Measurements from ENCODE around the gene NEU1. TPM values are rescaled to one million over a fixed set of nuclear protein-coding genes. Genes with fewer than 3 reads are reported as not detected.

The NEU1 gene
- total and polyA plus RNA-seq, 2 of the 8 experiments (the other 6 are each of a cell fraction or from before 2014, with no cell fraction given): 41.2 to 72.1 TPM

DNA sequence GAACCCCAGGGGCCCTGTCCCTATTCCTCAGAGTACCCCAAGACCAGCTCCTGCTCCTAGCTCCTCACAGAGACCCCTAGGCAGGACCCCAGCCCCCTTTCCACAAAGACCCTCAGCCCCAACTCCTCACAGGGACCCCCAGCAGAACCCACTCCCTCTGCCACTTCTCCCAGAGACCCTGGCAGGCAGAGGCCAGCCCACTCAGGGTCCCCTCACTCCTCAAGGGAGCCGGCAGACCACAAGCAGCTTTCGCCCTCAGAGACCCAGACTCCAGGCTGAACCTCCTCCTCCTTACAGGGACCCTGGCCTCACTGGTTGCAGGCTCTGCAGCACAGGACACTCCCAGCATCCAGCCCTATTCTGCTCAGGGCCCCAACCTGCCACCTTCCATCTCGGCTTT is 15.6 kb upstream of the NEU1 start (continued):
- TF ChIP-seq, protein P1, sequence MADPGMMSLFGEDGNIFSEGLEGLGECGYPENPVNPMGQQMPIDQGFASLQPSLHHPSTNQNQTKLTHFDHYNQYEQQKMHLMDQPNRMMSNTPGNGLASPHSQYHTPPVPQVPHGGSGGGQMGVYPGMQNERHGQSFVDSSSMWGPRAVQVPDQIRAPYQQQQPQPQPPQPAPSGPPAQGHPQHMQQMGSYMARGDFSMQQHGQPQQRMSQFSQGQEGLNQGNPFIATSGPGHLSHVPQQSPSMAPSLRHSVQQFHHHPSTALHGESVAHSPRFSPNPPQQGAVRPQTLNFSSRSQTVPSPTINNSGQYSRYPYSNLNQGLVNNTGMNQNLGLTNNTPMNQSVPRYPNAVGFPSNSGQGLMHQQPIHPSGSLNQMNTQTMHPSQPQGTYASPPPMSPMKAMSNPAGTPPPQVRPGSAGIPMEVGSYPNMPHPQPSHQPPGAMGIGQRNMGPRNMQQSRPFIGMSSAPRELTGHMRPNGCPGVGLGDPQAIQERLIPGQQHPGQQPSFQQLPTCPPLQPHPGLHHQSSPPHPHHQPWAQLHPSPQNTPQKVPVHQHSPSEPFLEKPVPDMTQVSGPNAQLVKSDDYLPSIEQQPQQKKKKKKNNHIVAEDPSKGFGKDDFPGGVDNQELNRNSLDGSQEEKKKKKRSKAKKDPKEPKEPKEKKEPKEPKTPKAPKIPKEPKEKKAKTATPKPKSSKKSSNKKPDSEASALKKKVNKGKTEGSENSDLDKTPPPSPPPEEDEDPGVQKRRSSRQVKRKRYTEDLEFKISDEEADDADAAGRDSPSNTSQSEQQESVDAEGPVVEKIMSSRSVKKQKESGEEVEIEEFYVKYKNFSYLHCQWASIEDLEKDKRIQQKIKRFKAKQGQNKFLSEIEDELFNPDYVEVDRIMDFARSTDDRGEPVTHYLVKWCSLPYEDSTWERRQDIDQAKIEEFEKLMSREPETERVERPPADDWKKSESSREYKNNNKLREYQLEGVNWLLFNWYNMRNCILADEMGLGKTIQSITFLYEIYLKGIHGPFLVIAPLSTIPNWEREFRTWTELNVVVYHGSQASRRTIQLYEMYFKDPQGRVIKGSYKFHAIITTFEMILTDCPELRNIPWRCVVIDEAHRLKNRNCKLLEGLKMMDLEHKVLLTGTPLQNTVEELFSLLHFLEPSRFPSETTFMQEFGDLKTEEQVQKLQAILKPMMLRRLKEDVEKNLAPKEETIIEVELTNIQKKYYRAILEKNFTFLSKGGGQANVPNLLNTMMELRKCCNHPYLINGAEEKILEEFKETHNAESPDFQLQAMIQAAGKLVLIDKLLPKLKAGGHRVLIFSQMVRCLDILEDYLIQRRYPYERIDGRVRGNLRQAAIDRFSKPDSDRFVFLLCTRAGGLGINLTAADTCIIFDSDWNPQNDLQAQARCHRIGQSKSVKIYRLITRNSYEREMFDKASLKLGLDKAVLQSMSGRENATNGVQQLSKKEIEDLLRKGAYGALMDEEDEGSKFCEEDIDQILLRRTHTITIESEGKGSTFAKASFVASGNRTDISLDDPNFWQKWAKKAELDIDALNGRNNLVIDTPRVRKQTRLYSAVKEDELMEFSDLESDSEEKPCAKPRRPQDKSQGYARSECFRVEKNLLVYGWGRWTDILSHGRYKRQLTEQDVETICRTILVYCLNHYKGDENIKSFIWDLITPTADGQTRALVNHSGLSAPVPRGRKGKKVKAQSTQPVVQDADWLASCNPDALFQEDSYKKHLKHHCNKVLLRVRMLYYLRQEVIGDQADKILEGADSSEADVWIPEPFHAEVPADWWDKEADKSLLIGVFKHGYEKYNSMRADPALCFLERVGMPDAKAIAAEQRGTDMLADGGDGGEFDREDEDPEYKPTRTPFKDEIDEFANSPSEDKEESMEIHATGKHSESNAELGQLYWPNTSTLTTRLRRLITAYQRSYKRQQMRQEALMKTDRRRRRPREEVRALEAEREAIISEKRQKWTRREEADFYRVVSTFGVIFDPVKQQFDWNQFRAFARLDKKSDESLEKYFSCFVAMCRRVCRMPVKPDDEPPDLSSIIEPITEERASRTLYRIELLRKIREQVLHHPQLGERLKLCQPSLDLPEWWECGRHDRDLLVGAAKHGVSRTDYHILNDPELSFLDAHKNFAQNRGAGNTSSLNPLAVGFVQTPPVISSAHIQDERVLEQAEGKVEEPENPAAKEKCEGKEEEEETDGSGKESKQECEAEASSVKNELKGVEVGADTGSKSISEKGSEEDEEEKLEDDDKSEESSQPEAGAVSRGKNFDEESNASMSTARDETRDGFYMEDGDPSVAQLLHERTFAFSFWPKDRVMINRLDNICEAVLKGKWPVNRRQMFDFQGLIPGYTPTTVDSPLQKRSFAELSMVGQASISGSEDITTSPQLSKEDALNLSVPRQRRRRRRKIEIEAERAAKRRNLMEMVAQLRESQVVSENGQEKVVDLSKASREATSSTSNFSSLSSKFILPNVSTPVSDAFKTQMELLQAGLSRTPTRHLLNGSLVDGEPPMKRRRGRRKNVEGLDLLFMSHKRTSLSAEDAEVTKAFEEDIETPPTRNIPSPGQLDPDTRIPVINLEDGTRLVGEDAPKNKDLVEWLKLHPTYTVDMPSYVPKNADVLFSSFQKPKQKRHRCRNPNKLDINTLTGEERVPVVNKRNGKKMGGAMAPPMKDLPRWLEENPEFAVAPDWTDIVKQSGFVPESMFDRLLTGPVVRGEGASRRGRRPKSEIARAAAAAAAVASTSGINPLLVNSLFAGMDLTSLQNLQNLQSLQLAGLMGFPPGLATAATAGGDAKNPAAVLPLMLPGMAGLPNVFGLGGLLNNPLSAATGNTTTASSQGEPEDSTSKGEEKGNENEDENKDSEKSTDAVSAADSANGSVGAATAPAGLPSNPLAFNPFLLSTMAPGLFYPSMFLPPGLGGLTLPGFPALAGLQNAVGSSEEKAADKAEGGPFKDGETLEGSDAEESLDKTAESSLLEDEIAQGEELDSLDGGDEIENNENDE (IDR thresholded peaks at IDR 0.05; ENCODE audit: insufficient replicate concordance, low read length): no peak
- TF ChIP-seq TAF1 (IDR thresholded peaks at IDR 0.05; ENCODE audit: low read depth, low read length) (no peak), ZNF274 (IDR thresholded peaks at IDR 0.05; ENCODE audit: borderline replicate concordance, extremely low read depth, low read length) (no peak), BACH1 (IDR thresholded peaks at IDR 0.05; ENCODE audit: low read length) (no peak), SAP30 (IDR thresholded peaks at IDR 0.05; ENCODE audit: insufficient read depth, insufficient replicate concordance, low read length) (no peak), RXRA (IDR thresholded peaks at IDR 0.05; ENCODE audit: insufficient read depth, low read depth, low read length) (no peak), TCF12 (IDR thresholded peaks at IDR 0.05; ENCODE audit: low read depth, low read length) (no peak), NRF1 (IDR thresholded peaks at IDR 0.05; ENCODE audit: low read depth, low read length) (no peak), CEBPB (IDR thresholded peaks at IDR 0.05; ENCODE audit: low read depth, low read length) (no peak)
- TF ChIP-seq, protein P2, sequence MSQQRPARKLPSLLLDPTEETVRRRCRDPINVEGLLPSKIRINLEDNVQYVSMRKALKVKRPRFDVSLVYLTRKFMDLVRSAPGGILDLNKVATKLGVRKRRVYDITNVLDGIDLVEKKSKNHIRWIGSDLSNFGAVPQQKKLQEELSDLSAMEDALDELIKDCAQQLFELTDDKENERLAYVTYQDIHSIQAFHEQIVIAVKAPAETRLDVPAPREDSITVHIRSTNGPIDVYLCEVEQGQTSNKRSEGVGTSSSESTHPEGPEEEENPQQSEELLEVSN (IDR thresholded peaks at IDR 0.05): no peak
